Activated gamma-delta T cell treated with anti-CD3 and anti-CD28 coated beads, Interleukin-2, amount 50 U/mL, for 16 hours (primary cell): ENCODE measurements around the gene DCC.

ENCODE experiments used
- DNase-seq: peaks from one replicate; pipeline ENCODE4 v3.0.0-alpha.2; 2020; ENCODE audit warnings: low read depth

The DCC gene

DNA sequence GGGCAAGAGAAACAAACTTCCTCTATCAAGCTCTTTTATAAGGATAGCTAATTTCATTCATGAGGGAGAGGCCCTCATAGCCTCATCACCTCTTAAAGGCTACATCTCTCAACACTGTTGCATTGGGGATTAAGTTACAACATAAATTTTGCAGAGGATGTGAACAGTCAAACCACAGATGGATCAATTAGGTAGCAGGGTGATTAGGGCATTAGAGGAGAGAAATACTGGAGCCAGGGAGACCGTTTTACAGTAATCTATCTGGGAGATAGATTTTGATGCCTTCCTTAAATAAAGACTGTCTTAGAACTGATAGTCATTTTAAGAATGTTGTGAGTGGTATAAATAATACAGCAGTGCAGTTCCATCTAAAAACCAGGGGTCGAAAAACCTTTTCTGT is 258.9 kb downstream of the DCC start:
- no peak for DNase-seq

DNA sequence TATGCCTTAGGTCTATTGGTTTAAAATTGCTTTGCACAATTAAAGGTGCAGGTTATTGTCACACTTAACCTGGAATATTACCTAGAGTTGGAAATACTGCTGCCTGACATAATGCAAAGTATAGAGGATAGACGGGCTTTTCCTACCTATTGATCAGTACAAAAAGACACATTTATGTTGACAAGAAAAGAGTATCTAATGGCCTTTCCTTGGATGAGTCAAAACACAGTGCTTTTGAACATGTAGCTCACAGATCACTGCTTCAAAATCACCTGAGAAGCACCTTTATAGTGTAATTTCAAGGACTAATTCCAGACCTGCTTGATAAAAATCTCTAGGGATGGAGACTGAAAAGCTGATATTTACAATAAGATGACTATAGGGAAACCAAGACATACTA is 262.8 kb downstream of the DCC start:
- DNase-seq, result no peak

DNA sequence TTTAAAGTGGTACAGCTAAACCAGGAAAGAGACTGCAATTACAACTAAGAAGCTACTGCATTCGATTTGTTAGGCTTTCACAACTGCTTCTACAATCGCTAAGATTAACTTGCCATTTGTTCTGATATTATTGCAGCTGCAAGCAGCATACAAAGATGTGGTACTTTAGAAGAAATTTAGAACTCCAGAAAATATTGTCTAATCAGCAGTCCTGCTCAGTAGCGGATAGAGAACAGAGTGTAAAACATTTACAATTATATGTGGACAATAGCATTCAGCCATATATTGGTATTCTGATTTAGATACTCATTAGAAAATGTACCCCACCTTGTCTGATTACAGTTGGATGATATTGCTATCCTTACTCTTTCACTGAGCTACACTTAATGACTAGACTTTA is 265.3 kb downstream of the DCC start:
- DNase-seq, result no peak

DNA sequence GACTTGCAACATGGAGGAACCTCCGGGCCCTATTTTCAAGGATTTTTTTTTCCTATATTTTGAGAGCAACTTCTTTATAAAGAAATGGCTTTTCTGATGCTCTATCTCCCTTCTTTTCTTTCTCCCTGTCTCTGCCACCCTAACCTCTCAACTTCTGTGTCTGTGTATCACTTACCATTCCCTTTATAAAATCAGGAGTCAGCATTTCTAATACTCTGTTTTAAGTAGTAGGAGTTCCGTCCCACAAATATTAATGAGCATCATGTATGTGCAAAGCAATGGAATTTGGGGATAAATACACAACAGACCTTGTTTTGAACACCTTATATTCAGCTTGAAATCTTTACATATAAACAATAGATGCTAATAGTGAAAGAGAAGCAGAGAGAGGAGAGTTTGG is 268.0 kb downstream of the DCC start:
- DNase-seq, result no peak

DNA sequence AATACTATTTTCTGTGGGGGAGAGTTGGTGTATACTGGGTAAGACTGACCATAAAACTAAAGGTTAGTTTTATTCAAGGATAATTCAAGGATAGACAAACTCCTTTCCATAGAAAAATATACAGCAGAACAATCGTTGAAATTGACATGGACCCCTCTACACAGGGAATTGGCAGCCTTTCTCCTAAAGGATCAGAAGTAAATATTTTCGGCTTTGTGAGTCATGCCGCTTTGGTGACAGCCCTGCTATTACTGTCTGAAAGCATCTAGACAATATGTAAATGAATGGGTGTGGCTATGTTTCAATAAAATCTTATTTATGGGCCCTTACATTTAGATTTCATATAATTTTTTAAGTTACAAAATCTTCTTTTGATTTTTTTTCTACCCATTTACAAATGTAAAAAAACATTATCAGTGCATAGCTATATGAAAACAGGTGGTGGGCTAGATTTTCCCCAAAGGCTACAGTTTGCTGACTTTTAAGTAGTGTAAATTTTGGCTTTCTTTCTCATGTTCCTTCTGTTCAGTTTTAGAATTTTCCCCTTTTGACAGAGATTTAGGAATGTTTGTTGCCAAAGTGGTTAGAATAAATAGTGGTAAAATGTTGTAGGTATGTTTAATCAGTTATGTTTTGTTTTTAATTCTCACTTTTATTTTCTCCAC is 270.6 kb downstream of the DCC start:
- DNase-seq, result no peak

DNA sequence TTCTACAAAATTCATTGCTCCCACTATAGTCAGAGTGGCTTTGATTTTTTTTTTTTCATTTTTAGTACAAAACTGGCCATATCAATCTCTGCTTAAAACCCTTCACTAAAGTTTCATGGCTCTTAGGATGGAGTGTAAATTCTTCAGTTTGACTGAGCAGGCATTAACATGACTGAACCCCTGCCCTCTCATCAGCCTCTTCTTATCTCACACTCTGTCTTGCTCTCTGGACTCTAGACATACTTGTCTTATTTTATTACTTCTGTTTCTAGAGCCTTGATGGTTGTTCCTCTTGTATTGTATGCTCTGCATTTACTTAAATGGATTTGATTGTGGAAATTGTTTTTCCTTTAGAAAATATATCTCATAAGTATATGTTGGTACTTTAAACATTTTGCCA is 272.4 kb downstream of the DCC start:
- DNase-seq, result no peak

DNA sequence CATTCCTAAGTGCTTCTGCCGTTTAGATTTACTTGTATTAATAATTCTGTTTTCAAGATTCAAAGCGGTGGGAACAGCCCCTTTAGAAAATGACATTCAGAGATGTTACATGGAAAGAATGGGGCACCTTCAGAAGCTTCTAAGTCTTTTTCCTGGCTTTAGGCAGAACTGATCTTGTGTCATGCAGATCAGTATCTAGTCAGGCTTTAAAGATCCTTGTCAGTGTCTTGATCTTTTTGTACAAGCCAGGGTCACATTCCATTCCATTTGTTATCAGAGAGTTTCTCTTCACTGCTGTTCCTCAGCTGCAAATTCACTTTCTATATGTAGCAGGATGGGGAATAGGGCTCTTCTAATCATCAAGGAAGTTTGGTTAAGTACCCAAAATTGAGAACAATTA is 275.3 kb downstream of the DCC start:
- DNase-seq, result no peak

DNA sequence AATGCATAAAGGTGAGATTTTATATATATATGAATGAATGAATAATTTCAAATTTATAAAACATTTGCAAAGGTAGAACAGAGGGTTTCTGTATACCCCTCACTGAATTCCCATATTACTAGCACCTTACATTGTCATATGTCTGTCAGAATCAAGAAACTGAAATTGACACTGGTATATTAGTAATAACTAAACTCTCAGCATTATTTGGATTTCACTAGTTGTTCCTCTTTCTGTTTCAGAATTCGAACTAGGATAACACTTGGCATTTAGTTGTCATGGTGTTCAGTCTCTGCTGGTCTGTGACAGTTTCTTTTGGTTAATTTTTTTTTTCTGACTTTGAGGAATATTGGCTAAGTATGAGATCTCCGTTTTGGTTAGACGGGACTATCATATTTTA is 275.9 kb downstream of the DCC start:
- no peak for DNase-seq

DNA sequence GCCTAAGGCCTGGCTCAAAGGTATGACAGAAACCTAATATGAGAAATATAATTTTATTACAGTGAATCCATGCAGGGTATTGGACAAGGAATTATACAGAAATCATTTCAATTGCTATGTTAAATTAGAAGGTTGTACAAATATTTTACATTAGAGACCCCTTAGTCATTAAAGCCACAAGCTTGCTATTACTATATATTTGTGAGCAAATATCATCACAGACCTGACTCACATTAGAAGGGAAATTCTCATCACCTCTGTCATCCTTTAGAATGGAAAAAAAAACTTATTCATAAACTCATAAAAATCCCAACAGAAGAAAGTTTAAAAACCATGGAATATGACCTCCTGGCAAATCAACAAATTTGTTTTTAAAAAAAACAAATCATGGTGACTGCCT is 277.9 kb downstream of the DCC start:
- DNase-seq, result no peak

DNA sequence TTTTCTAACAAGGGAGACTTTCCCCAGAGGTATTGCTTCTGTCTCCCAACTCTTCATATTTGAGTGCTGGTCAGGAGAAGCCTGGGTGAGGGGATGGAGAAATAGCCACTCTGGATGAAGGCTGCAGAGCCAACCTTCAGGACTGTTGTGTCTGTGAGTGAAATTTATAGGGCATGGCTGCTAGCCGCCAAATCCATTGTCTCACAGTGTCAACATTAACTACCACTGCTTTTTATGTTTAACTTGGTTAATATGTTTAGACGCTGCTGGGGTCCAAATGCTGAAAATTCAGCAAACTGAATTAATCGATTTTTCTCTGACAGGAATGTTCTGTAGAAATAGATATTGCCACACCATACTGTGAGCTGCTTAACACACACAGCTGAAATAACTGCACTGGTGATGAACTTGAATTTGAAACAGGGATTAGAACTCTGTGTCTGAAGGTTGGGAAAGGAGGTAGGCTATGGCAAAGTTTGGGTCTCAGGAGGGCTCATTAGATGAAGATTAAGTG is 281.0 kb downstream of the DCC start:
- DNase-seq, result no peak

DNA sequence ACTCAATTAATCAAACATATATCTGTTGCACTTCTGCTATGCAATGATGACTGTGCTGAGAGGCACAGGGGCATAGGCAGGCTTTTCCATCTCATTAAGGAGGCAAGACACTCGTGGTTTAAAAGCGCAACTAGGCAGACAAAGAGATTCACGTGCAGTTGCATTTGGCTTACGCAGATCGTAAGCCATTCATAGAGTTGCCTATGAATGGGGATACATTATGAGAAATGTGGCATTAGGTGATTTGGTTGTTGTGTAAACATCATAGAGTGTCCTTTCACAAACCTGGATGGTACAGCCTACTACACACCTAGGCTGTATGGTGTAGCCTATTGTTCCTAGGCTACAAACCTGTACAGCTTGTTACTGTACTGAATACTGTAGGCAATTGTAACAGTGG is 284.7 kb downstream of the DCC start:
- DNase-seq, result no peak

DNA sequence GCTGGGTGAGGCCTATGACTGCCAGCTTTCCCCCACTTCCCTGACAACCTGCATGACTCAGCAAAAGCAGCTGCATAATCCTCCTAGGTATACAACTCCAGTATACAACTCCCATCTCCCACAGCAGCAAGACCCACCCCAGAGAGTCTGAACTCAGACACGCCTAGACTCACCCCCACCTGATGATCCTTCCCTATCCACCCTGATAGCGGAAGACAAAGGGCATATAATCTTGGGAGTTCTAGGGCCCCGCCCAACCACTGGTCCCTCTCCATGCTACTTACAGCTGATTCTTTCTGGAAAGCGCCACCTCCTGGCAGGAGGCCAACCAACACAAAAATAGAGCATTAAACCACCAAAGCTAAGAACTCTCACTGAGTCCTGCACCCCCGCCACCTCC is 296.5 kb downstream of the DCC start:
- no peak for DNase-seq

DNA sequence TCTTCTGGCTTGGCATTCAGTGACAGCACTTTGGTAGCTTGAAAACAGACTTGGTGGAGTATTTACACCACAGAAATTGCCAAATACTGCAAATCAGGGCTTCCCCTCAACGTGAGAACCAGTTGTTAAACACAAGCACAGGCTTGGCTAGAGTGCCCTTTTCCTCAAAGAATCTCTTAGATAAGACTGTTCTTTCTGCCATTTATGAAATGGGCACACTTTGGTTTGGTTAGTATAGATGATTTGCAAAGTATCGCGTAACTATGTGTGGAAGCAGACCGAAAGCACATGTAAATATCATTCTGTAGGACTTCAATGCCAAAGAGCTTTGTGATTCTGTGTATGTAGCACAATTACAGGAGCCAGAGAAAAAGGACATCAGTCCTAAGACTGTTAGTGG is 308.2 kb downstream of the DCC start:
- DNase-seq, result no peak

DNA sequence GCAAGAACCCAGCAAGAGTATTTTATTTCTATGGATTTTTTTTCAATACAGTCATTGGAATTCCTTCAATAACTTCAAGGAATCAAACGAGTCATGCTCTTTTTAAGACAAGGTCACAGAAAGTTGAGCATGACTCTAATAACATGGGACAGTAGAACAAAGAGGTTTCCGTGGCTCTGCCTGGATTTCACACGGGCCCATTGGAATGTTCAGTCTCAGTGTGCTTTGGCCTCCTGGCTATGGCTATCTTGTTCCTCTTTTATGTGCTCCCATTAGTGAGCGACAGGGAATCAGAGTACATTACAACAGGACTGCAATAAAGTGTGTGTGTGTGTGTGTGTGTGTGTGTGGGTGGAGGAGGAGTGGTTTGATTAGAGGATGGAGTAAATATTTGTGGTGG is 312.4 kb downstream of the DCC start:
- DNase-seq, result no peak

DNA sequence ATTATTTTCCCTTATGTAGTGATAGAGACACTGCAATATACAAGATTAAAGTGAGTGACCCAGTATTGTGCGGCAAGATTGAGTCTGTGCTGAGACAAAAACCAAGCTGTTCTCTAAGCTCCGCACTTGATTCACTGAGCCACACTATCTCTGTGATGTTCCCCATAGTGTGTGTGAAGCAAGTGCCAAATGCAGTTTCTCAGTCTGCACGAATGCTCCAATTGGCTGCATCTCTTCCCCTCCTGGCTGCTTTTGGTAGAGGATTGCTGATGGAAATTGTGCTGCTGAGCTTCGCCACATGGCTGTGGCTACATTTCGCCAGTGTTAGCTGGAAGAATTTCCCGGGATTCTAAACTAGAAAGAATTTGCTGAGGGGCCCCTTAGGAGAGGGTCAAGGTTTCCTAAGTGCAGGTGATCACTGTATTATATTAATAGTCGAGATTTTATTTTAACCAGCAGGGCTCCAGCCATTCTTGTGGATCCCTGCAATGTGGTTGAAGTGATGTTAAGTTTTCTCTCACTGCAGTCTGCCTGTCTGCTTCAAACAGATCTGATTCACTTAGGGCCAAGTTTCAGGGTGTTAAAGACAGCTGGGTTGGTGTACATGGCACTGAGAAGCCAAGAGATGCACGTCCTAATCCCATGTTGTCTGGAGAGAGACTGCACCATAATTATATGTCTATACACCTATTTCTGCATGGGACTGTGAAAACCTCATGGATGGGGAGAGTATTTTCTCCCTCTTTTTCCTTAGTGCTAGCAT is 317.2 kb downstream of the DCC start:
- DNase-seq, result no peak

DNA sequence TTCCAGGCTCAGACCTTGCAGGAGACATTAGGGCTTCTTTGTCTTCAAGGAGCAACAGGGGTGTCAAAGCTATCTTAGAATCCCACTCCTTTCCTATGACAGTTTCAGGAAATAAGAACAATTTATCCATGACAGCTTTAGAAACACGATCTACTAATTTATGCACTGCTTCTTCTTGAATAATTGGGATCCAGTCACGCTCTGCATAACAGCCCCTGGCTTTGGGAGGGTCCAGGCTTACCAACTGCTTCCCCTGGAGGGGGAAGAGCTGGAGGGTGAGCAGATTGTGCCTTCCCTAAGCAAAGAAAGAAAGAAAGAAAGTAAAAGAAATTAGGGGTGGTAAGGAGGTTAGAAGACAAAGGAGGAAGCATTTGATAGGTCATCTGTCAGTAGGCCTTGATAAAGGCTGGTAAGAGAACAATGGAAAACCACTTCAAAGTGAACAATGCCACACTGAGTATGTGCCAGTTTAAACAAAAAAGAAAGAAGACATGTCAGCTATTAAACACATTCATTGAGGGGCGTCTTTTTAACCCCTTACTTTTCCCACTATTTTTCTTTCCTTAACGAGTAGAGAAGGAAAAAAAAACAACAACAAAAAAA is 327.6 kb downstream of the DCC start:
- no peak for DNase-seq

DNA sequence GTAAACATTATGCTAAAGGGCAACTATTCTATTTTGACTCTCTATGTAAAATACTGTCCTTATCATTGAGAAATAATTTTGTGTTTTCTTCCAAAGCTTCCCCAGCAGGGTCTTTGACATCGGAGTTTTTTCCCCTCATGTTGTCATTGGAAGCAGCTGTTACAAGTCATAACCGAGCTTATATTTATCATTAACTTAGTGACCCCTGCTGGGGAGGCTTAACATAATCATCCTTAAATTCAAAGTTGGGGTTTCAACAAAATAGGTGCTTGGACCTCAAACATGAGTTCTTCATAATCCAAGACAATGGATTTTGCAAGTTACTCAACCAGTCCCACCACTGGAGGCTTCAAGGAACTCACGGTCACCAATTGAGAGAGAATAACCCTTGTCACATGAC is 330.9 kb downstream of the DCC start:
- DNase-seq, result no peak

DNA sequence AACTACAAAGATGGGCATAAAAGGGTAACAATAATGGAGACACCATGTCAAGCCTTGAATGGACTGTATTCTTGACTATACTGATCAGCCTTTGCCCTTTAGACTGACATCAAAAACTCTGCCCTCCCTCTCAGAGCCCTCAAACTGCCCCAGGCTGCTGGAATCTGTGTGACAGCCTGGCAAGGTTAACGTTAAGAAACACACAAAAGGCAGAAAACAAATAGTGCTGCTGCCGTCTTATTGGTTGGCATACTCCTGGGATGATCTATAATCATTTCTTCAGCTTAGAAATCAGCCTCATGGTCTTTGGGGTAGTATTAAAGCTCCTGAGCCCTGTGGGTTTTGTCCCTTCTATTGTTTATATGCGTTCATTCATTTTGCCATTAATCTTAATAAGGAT is 338.0 kb downstream of the DCC start:
- no peak for DNase-seq

DNA sequence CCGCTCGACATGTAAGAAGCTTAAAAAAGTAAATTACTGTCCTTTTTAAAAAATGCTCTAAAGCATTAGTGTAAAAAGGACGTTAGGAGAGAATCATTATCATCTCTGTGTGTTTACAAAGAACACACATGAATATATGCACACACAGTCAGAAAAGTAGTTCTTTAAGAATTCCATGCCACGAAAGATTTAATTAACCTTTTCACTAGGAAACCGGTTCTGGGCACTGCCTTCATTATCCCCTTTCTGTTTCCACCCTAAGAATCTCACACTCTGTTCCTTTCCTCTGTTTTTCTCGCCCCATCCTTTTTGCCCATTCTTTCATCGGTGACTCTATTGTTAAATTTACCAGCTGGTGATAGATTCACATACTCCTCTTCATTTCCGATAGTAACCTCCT is 338.6 kb downstream of the DCC start:
- no peak for DNase-seq

DNA sequence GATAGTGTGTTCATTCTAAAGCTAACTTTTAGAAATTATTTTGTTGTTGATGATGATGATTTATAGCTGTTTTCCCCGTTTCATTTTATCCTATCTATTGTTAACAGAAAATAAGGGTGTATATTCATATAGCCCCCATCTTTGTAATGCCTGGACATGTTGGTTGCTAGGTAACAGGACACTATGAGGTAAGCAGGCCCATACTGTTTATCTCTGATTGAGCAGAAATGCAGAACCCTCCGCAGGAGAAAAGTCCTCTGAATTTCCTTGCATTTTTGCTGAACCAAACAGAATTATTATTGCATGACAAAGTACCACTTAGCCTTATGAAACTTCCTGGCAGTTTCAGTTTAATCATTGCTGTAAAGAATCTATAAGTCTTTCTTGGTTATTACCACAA is 339.4 kb downstream of the DCC start:
- no peak for DNase-seq

DNA sequence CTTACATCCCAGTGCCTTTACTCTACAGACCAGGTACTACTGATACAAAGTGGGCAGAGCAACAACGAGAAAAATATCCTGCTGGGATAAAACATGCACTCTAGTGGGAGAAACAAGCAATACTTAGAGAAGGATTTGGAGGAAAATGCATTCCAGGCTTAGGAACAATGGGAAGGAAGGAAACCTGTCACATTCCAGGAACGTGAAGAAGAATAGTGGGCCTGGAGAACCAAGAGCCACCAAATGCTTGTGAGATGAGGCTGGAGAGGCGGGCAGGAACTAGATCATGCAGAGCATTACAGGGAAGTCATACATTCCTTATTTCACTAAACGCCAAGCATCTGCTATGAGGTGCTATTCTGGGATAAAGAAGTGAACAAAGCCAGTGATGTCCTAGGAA is 342.3 kb downstream of the DCC start:
- DNase-seq, result no peak

DNA sequence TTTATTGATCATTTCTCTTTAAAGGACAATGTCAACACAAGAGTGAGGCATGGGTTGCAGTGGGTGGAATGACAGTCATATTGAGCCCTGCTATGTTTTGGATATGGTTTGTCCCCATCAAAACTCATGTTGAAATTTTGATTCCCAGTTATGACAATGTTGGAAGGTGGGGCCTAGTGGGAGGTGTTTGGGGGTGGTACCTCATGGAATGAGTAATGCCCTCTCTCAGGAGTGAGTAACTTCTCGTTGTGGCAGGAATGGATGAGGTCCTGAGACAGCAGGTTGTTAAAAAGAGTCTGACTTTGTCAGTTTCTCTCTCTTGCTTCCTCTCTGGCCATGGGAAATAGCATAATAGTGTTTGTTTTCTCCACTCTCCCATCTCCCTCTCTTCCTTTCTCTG is 345.3 kb downstream of the DCC start:
- no peak for DNase-seq

DNA sequence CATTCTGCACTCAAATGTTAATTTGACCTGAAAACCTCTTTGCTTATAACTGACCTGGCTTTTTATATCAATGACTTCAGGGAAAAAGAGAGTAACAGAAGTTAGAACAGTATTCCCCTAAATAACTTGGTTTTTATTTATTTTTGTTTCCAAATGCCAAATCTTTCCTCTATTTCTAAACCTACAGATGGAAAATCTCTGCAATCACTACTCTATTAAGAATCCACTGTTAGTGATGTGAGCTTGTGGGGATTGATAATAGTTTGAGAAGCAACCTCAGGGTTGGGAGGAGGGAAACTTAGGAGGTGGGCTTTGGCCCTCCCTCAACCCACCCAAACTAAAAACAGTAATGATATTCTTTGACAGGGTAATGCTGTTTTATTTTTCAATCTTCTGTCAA is 351.8 kb downstream of the DCC start:
- DNase-seq, result no peak

DNA sequence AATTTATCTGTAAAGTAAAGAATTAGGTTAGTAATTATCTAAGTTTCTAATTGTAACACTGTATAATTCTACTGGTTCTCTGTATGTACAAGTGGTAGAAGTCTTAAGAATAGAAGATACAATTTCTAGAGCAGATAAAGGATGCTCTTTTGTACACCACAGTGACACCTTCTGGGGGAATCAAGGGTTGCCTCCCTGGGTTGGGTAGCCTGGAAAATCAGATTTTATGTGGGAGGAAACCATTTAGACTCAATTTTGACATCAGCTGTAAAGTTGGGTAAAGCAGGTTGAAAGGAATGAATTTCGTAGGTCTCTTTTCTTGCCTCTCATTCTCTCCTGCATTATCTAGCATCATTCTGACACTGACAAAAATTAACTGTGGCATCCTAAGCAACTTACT is 354.8 kb downstream of the DCC start:
- DNase-seq, result no peak
